ENCODE measurements around the gene GP2. TPM values are rescaled to one million over a fixed set of nuclear protein-coding genes. Genes with fewer than 3 reads are reported as not detected.

GP2 gene
- total and polyA plus RNA-seq, 2 donors (not counting 1 experiment from before 2014, with no cell fraction given): not detected

DNA sequence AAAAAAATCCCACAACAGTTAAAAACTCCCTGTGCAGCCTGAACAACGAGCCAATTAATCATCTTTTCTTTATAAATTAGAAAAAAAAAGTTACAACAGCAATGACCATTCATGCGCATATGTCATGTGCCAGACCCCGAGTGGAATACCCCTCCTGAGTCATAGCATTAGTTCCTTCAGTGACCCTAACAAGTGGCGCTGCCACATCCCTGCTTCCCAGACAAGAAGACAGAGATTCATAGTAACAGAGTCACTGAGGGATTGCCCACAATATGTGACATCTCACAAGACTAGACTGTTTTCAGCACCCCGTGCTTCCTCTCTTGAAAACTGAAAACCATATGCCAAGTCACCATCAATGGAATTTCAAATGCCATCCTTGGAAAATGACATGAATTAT, 17.3 kb upstream of the GP2 start:
- Histone ChIP-seq H3K79me2 (ENCODE audit: control insufficient read depth, insufficient read depth, low read length) (no peaks in the 10 kb centered on the region), H2AFZ (ENCODE audit: low read length) (no peak overlapping the region), H3K4me2 (ENCODE audit: extremely low read depth, insufficient read depth, low read length) (no peak overlapping the region), H3K4me3 (replicated peaks in 1 of 4; ENCODE audit: control extremely low read depth in 1 of 4, insufficient read depth in 1 of 4, low read depth in 3 of 4, low read length in 4 of 4) (no peak overlapping the region), H3K27me3 (ENCODE audit: control insufficient read depth, insufficient read depth, low read length) (no peaks in the 10 kb centered on the region), H3K9ac (ENCODE audit: insufficient read depth, low read length) (no peak overlapping the region), H3K27ac (ENCODE audit: insufficient read depth, low read length) (no peak overlapping the region), H4K20me1 (ENCODE audit: control insufficient read depth, extremely low read depth, insufficient read depth, low read length) (no peaks in the 10 kb centered on the region), H3K4me1 (ENCODE audit: control insufficient read depth, extremely low read depth, insufficient read depth, low read length) (no peaks in the 10 kb centered on the region), H3K36me3 (ENCODE audit: control insufficient read depth, insufficient read depth, low read length) (no peaks in the 10 kb centered on the region), H3K9me3 (ENCODE audit: control insufficient read depth, insufficient read depth, low read depth, low read length) (no peaks in the 10 kb centered on the region)
- TF ChIP-seq EZH2 (IDR thresholded peaks at IDR 0.05; ENCODE audit: low read length, missing control alignments): no peak
- no peak for DNase-seq (ENCODE audit: low read depth in 2 of 2)

DNA sequence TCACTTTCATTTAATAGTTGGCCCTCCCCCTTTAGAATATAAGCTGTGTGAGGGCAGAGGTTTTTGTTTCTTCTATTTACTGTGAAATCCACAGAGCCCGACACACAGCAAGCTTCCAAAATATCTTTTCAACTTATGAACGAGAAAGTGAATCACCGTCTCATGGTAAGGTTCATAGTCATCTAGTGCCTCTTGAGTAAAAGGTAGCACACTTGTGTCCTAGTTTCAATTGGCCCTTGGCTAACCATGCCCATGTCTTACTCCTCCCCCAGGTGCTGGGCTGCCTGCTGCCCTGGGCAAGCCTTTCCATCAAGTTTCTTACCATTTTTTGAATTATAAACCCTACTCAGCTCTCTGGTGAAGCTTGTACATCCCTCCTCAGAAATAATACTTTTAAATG, 12.4 kb upstream of the GP2 start:
- H3K27ac ChIP-seq (ENCODE audit: insufficient read depth, low read length): no peak overlapping the region
- H4K20me1 ChIP-seq (ENCODE audit: control insufficient read depth, extremely low read depth, insufficient read depth, low read length): no peaks in the 10 kb centered on the region
- no peak overlapping the region for H3K9ac ChIP-seq (ENCODE audit: insufficient read depth, low read length)
- H3K36me3 ChIP-seq (ENCODE audit: control insufficient read depth, insufficient read depth, low read length): no peaks in the 10 kb centered on the region
- H3K4me1 ChIP-seq (ENCODE audit: control insufficient read depth, extremely low read depth, insufficient read depth, low read length): no peaks in the 10 kb centered on the region
- no peaks in the 10 kb centered on the region for H3K79me2 ChIP-seq (ENCODE audit: control insufficient read depth, insufficient read depth, low read length)
- H3K27me3 ChIP-seq (ENCODE audit: control insufficient read depth, insufficient read depth, low read length): no peaks in the 10 kb centered on the region
- no peak overlapping the region for H2AFZ ChIP-seq (ENCODE audit: low read length)
- H3K4me2 ChIP-seq (ENCODE audit: extremely low read depth, insufficient read depth, low read length): no peak overlapping the region
- no peak for DNase-seq (ENCODE audit: low read depth in 2 of 2)
- TF ChIP-seq EZH2 (IDR thresholded peaks at IDR 0.05; ENCODE audit: low read length, missing control alignments): no peak
- TF ChIP-seq, protein P1, sequence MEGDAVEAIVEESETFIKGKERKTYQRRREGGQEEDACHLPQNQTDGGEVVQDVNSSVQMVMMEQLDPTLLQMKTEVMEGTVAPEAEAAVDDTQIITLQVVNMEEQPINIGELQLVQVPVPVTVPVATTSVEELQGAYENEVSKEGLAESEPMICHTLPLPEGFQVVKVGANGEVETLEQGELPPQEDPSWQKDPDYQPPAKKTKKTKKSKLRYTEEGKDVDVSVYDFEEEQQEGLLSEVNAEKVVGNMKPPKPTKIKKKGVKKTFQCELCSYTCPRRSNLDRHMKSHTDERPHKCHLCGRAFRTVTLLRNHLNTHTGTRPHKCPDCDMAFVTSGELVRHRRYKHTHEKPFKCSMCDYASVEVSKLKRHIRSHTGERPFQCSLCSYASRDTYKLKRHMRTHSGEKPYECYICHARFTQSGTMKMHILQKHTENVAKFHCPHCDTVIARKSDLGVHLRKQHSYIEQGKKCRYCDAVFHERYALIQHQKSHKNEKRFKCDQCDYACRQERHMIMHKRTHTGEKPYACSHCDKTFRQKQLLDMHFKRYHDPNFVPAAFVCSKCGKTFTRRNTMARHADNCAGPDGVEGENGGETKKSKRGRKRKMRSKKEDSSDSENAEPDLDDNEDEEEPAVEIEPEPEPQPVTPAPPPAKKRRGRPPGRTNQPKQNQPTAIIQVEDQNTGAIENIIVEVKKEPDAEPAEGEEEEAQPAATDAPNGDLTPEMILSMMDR (conservative IDR thresholded peaks at IDR 0.05 in 1 of 2, IDR thresholded peaks at IDR 0.05 in 1 of 2; ENCODE audit: low read depth in 1 of 2, low read length in 2 of 2): no peak
- H3K9me3 ChIP-seq (ENCODE audit: control insufficient read depth, insufficient read depth, low read depth, low read length): no peaks in the 10 kb centered on the region
- H3K4me3 ChIP-seq (replicated peaks in 1 of 4; ENCODE audit: control extremely low read depth in 1 of 4, insufficient read depth in 1 of 4, low read depth in 3 of 4, low read length in 4 of 4): no peak overlapping the region

DNA sequence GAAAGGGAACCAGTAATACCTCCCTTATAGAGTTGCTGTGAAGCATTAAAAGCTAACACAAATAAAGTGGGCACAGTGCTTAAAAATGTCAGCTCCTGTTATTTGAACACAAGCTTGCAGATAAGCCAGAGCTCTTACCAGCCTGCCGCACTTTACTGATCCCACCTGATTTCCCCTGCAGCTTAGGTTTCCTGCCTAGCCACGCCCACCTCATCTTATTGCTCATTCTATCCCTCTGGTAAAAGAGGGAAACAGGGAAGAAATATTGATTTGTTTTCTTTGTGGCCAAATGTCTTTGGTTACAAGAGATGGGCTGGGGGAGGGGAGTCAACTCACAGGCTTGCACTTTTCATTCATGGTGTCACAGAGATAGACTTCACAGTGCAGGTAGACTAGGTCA, 9.6 kb upstream of the GP2 start:
- Histone ChIP-seq H3K4me3 (replicated peaks in 1 of 4; ENCODE audit: control extremely low read depth in 1 of 4, insufficient read depth in 1 of 4, low read depth in 3 of 4, low read length in 4 of 4) (no peak overlapping the region), H3K36me3 (ENCODE audit: control insufficient read depth, insufficient read depth, low read length) (no peaks in the 10 kb centered on the region), H3K4me1 (ENCODE audit: control insufficient read depth, extremely low read depth, insufficient read depth, low read length) (no peaks in the 10 kb centered on the region), H3K4me2 (ENCODE audit: extremely low read depth, insufficient read depth, low read length) (no peak overlapping the region), H2AFZ (ENCODE audit: low read length) (no peak overlapping the region), H3K27me3 (ENCODE audit: control insufficient read depth, insufficient read depth, low read length) (no peaks in the 10 kb centered on the region), H3K9ac (ENCODE audit: insufficient read depth, low read length) (no peak overlapping the region), H3K27ac (ENCODE audit: insufficient read depth, low read length) (no peak overlapping the region), H3K79me2 (ENCODE audit: control insufficient read depth, insufficient read depth, low read length) (no peaks in the 10 kb centered on the region), H4K20me1 (ENCODE audit: control insufficient read depth, extremely low read depth, insufficient read depth, low read length) (no peaks in the 10 kb centered on the region), H3K9me3 (ENCODE audit: control insufficient read depth, insufficient read depth, low read depth, low read length) (no peaks in the 10 kb centered on the region)
- no peak for DNase-seq (ENCODE audit: low read depth in 2 of 2)
- TF ChIP-seq, protein P1 (conservative IDR thresholded peaks at IDR 0.05 in 1 of 2, IDR thresholded peaks at IDR 0.05 in 1 of 2; ENCODE audit: low read depth in 1 of 2, low read length in 2 of 2): no peak
- no peak for TF ChIP-seq EZH2 (IDR thresholded peaks at IDR 0.05; ENCODE audit: low read length, missing control alignments)

All from fibroblast of lung (primary cell).